Activated B cell treated with CpG ODN at 0.5 μM for 24 hours (primary cell): ENCODE measurements around the gene PHACTR2. TPM values are rescaled to one million over a fixed set of nuclear protein-coding genes. Genes with fewer than 3 reads are reported as not detected.

Source experiments
- ATAC-seq: fragments of 200-7000 bp; cut with Tn5 transposase; one replicate; pipeline ENCODE4 v1.10.0; 2021; ENCODE audit warnings: low read depth, mild to moderate bottlenecking, moderate library complexity
- CTCF ChIA-PET: fragments of 350-600 bp; sonication (Branson Sonifier 250); formaldehyde crosslinking; loops from one replicate; lab custom pipeline; 2021; ENCODE audit warnings: antibody characterized with exemption; lab: Charles Lee
- POLR2A ChIA-PET: fragments of 350-600 bp; sonication (Branson Sonifier 250); formaldehyde crosslinking; loops from one replicate; lab custom pipeline; 2021; ENCODE audit warnings: antibody characterized with exemption; lab: Charles Lee
- DNase-seq: peaks from one replicate; pipeline ENCODE4 v3.0.0; 2022
- H3K27ac Mint-ChIP-seq: one replicate; pipeline ENCODE4 v1.8.0; 2020; ENCODE audit warnings: mixed read lengths
- H3K27me3 Mint-ChIP-seq: one replicate; pipeline ENCODE4 v1.8.0; 2021; ENCODE audit warnings: mixed read lengths
- H3K36me3 Mint-ChIP-seq: one replicate; pipeline ENCODE4 v1.8.0; 2021; ENCODE audit warnings: low read depth, mixed read lengths
- H3K4me1 Mint-ChIP-seq: one replicate; pipeline ENCODE4 v1.8.0; 2021; ENCODE audit warnings: mixed read lengths
- H3K4me3 Mint-ChIP-seq: one replicate; pipeline ENCODE4 v1.8.0; 2020; ENCODE audit warnings: mild to moderate bottlenecking, mixed read lengths
- H3K9me3 Mint-ChIP-seq: one replicate; pipeline ENCODE4 v1.8.0; 2020; ENCODE audit warnings: mixed read lengths
- intact Hi-C: fragments of 100-400 bp; cut with micrococcal nuclease; formaldehyde crosslinking; loops from one replicate; pipeline ENCODE4 v1.15.1; 2024
- total RNA-seq: library from RNA; stranded (reverse); gene quantifications from 2 replicates; pipeline ENCODE4 v1.2.3, GENCODE V29; 2022
- TF ChIP-seq, protein P1 (sequence below): fragments of 200-600 bp; IDR thresholded peaks from one replicate; pipeline ENCODE4 v1.8.0; 2022; ENCODE audit warnings: antibody characterized with exemption, mild to moderate bottlenecking

PHACTR2 gene
- total RNA-seq, 1 donor from 2014 or later: 11.7 TPM

DNA sequence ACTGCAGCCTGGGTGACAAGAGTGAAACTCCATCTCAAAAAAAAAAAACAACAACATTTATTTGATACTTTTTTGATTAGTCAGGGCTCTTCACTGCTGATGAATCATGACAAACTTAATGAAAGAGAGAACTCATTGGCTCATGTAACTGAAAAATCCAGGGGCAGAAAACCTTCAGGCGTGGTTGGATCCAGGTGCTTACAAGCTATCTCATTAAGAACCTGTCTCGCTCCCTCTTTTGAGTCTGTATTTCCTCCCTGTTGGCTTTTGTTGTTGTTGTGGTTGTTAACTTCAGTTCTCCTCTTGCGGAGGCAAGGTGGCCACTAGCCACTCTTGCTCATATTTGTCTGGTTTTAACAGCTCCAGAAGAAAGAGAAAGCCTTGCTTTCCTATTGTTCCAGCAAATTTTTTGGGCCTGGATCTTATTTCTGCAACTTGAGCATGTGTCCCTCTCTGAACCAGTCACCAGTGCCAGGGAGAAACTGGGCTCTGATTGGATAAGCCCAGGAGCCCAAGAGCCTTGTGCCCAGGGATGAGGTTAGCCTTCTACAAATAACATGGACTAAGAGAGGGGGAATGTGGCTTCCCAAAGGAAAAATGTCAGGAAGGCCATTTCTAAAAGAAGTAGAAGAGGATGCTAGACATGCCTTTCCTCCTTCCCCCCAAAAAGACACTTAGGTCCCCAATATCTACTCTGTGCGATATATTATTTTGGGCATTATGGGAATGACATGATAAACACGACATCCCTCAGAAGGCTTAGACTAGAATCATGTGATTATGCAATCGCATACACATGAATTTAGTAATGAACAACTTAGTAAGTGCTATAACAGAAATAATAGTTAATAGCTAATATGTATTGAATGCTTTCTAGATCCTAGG, 64.5 kb downstream of the PHACTR2 start:
- DNase-seq: no peak
- CTCF ChIA-PET: no interaction called here
- no peaks in the 10 kb centered on the region for H3K9me3 Mint-ChIP-seq
- intact Hi-C loops: no loop called here
- H3K27ac Mint-ChIP-seq: no peak overlapping the region
- ATAC-seq: no peak
- H3K36me3 Mint-ChIP-seq: no peaks in the 10 kb centered on the region
- POLR2A ChIA-PET: no interaction called here
- no peak overlapping the region for H3K4me3 Mint-ChIP-seq
- TF ChIP-seq, protein P1, sequence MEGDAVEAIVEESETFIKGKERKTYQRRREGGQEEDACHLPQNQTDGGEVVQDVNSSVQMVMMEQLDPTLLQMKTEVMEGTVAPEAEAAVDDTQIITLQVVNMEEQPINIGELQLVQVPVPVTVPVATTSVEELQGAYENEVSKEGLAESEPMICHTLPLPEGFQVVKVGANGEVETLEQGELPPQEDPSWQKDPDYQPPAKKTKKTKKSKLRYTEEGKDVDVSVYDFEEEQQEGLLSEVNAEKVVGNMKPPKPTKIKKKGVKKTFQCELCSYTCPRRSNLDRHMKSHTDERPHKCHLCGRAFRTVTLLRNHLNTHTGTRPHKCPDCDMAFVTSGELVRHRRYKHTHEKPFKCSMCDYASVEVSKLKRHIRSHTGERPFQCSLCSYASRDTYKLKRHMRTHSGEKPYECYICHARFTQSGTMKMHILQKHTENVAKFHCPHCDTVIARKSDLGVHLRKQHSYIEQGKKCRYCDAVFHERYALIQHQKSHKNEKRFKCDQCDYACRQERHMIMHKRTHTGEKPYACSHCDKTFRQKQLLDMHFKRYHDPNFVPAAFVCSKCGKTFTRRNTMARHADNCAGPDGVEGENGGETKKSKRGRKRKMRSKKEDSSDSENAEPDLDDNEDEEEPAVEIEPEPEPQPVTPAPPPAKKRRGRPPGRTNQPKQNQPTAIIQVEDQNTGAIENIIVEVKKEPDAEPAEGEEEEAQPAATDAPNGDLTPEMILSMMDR: no peak
- no peaks in the 10 kb centered on the region for H3K27me3 Mint-ChIP-seq
- no peaks in the 10 kb centered on the region for H3K4me1 Mint-ChIP-seq

DNA sequence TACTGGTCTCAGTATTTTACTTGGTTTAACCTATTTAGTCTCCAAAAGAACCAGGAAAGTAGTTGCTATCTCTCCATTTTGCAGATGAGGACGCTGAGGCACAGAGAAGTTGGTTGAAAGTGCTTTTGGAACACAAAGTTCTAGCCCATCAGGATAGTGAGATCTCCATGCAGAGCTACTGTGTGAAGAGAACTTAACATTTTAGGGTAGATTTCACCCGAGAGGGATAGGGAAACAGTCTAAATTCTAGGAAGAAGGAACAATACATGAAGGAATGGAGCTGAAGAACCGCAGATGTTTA, 65.1 kb downstream of the PHACTR2 start:
- H3K9me3 Mint-ChIP-seq: no peaks in the 10 kb centered on the region
- no peak overlapping the region for H3K4me3 Mint-ChIP-seq
- no peak for ATAC-seq
- no peaks in the 10 kb centered on the region for H3K36me3 Mint-ChIP-seq
- H3K27me3 Mint-ChIP-seq: no peaks in the 10 kb centered on the region
- no peak overlapping the region for H3K27ac Mint-ChIP-seq
- TF ChIP-seq, protein P1: no peak
- DNase-seq: no peak
- CTCF ChIA-PET: no interaction called here
- POLR2A ChIA-PET: no interaction called here
- intact Hi-C loops: no loop called here
- H3K4me1 Mint-ChIP-seq: no peaks in the 10 kb centered on the region

DNA sequence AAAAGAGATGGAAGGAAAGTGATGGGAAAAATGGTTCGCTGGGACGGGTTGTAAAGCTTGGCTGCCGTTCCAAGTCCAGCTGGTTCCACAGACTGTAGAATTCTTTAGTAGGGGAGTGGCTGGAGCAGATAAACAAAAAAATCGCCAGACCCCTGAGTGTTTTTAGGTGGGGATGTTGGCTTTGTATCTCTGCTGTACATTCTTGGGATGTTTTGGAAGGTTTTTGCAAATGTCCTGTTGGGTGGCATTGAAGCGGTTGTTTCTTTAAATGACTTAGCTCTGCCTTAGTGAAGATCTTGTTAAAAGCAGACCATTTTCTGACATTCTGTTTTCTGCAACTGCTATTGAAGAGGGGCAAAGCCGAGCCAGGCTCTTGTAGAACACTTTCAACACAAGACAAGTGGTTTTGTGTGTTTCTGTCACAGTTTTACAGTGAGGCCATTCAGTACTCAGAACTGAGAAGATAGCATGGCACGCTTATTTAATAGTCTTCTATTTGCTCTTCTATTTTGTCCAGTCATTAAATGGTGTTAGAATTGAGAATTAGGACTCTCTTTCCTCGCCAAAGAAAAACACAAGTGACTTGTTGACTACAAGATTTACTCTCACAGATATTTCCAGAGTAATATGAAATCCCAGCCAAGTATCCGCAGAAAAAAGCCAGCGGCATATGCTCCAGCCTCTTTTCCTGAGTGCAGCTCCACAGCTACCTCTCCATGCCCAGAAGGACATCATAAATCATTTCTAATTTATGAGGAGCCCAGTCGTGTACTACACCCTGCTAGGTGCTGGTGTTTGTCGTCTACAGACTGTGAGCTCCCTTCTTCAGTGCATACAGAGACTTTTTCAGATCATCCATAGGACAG, 65.8 kb downstream of the PHACTR2 start:
- CTCF ChIA-PET: no interaction called here
- TF ChIP-seq, protein P1: no peak
- no peaks in the 10 kb centered on the region for H3K27me3 Mint-ChIP-seq
- intact Hi-C loops: no loop called here
- no peak overlapping the region for H3K27ac Mint-ChIP-seq
- POLR2A ChIA-PET: no interaction called here
- no peak overlapping the region for H3K4me3 Mint-ChIP-seq
- H3K36me3 Mint-ChIP-seq: no peaks in the 10 kb centered on the region
- no peak for ATAC-seq
- no peaks in the 10 kb centered on the region for H3K4me1 Mint-ChIP-seq
- no peaks in the 10 kb centered on the region for H3K9me3 Mint-ChIP-seq
- no peak for DNase-seq

DNA sequence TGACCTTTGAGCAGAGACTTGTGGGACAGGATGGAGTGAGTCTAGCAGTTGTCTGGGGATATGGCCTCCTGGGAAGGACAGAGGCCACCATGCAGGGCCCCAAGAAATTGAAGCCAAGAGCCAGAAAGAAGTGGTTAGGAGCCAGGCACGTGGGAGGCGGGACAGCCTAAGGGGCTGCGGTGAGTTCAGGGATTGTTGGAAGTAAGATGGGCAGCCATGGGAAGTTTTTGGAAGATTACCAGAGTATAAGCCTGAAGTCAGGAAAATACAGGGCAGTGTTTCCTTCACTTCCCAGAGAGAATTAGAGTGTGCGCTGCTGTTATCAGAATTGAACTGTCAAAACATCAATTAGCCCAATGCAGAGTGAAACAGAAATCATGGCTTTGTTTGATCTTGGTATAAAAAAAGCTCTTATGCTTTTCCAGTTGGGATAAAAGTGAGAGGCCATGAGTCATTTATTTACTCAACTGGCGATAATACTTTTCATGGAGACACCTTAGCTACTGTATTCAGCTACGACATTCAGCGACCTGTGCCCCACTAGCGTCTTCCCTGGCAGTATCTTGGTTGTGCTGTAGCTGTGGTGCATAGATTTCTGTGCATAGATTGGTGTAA, 66.9 kb downstream of the PHACTR2 start:
- DNase-seq (no peak), ATAC-seq (no peak)
- Mint-ChIP-seq H3K27ac (no peak overlapping the region), H3K4me3 (no peak overlapping the region), H3K9me3 (no peaks in the 10 kb centered on the region), H3K36me3 (no peaks in the 10 kb centered on the region), H3K4me1 (no peaks in the 10 kb centered on the region), H3K27me3 (no peaks in the 10 kb centered on the region)
- TF ChIP-seq, protein P1: no peak
- intact Hi-C loops: no loop called here
- POLR2A ChIA-PET: no interaction called here
- CTCF ChIA-PET: no interaction called here
